Colonic mucosa (tissue), 4 donors: ENCODE results near the gene ZFP90. TPM values are rescaled to one million over a fixed set of nuclear protein-coding genes. Genes with fewer than 3 reads are reported as not detected.

Experiments
- DNase-seq: peaks from one replicate; pipeline ENCODE4 v3.0.0-alpha.2; 2020
- H3K27ac ChIP-seq: fragments of 200-600 bp; one replicate; pipeline ENCODE4 v1.8.0; 2021
- H3K27me3 ChIP-seq: fragments of 200-600 bp; one replicate; pipeline ENCODE4 v1.8.0; 2021
- H3K36me3 ChIP-seq: fragments of 200-600 bp; one replicate; pipeline ENCODE4 v1.8.0; 2021
- H3K4me1 ChIP-seq: fragments of 200-600 bp; one replicate; pipeline ENCODE4 v1.8.0; 2021; ENCODE audit warnings: mild to moderate bottlenecking
- H3K4me3 ChIP-seq: fragments of 200-600 bp; one replicate; pipeline ENCODE4 v1.8.0; 2021
- H3K9ac ChIP-seq, 2 donors: one replicate each; pipeline ENCODE4 v1.7.0; 2013; ENCODE audit warnings: control low read depth in 2 of 2, low read depth in 2 of 2, low read length in 2 of 2
- H3K9me3 ChIP-seq: fragments of 200-600 bp; one replicate; pipeline ENCODE4 v1.8.0; 2021
- intact Hi-C: fragments of 100-400 bp; cut with DNase I; formaldehyde crosslinking; loops from one replicate; pipeline ENCODE4 v1.14.1; 2022
- total RNA-seq, 2 donors: library from RNA; stranded (reverse); fragmentation: NEBNext Ultra II Directional in 1 of 2; extraction: Animal tissue kit (Norgen Biotek cat#: 25700) in 1 of 2; gene quantifications; one replicate each; pipeline ENCODE4 v1.2.1, GENCODE V29; 2021
- TF ChIP-seq, protein P1 (sequence below): fragments of 200-600 bp; IDR thresholded peaks from one replicate; pipeline ENCODE4 v1.8.0; 2022; ENCODE audit warnings: antibody characterized with exemption, mild to moderate bottlenecking
- donor health status: healthy.
- donor health status: DM: no; HTN: no; CAD: no.
- donor health status: DM: no; HTN: no; CAD: no.

ZFP90 gene
- total RNA-seq, 2 donors from 2014 or later = 10.2 to 10.3 TPM

- Histone ChIP-seq H3K4me3 (no peak overlapping the region), H3K27ac (no peak overlapping the region), H3K36me3 (no peaks in the 10 kb centered on the region), H3K9me3 (no peaks in the 10 kb centered on the region), H3K9ac (no peak overlapping the region), H3K4me1 (no peaks in the 10 kb centered on the region), H3K27me3 (no peaks in the 10 kb centered on the region)
- intact Hi-C loops = no loop called here
- DNase-seq = no peak
- TF ChIP-seq, protein P1, sequence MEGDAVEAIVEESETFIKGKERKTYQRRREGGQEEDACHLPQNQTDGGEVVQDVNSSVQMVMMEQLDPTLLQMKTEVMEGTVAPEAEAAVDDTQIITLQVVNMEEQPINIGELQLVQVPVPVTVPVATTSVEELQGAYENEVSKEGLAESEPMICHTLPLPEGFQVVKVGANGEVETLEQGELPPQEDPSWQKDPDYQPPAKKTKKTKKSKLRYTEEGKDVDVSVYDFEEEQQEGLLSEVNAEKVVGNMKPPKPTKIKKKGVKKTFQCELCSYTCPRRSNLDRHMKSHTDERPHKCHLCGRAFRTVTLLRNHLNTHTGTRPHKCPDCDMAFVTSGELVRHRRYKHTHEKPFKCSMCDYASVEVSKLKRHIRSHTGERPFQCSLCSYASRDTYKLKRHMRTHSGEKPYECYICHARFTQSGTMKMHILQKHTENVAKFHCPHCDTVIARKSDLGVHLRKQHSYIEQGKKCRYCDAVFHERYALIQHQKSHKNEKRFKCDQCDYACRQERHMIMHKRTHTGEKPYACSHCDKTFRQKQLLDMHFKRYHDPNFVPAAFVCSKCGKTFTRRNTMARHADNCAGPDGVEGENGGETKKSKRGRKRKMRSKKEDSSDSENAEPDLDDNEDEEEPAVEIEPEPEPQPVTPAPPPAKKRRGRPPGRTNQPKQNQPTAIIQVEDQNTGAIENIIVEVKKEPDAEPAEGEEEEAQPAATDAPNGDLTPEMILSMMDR = no peak
Observed at GRCh38 chr16:68503334-68503733, 35.8 kb upstream of the ZFP90 start.

DNA sequence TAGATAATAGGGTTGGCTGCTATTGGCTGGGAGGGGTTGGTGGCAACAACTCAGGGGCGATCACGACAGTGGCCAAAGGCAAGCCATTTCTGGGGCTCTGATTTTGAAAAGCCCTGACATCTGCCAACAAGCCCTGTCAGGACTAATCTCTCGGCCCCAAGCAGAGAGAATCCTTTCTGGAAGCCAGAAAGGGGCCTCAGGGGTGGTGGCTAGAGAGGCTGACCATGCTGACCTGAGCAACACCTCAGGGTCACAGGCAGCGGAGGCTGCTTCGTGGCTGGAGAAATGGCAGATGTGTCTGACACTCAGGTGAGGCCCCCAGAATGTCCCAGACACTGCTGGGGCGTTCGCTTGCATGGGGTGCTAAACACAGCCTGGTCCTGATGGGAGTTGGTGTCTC, 35.0 kb upstream of the ZFP90 start:
- no peak for DNase-seq
- Histone ChIP-seq H3K9ac (no peak overlapping the region), H3K36me3 (no peaks in the 10 kb centered on the region), H3K27me3 (no peaks in the 10 kb centered on the region), H3K27ac (no peak overlapping the region), H3K4me1 (no peaks in the 10 kb centered on the region), H3K4me3 (no peak overlapping the region), H3K9me3 (no peaks in the 10 kb centered on the region)
- TF ChIP-seq, protein P1 = no peak
- intact Hi-C loops = no loop called here

- no peak overlapping the region for H3K9ac ChIP-seq
- H3K4me1 ChIP-seq = no peaks in the 10 kb centered on the region
- no peak overlapping the region for H3K27ac ChIP-seq
- H3K36me3 ChIP-seq = no peaks in the 10 kb centered on the region
- H3K4me3 ChIP-seq = no peak overlapping the region
- H3K9me3 ChIP-seq = no peaks in the 10 kb centered on the region
- TF ChIP-seq, protein P1 = no peak
- no peak for DNase-seq
- H3K27me3 ChIP-seq = no peaks in the 10 kb centered on the region
- intact Hi-C loops = loop anchor here (5.0 kb wide), 1 partner anchor 54 kb away; no protein-coding TSS in a partner anchor
Observed at GRCh38 chr16:68506331-68507053, 32.6 kb upstream of the ZFP90 start.

- no peaks in the 10 kb centered on the region for H3K36me3 ChIP-seq
- H3K27ac ChIP-seq = no peak overlapping the region
- H3K27me3 ChIP-seq = no peaks in the 10 kb centered on the region
- H3K4me1 ChIP-seq = no peaks in the 10 kb centered on the region
- H3K9me3 ChIP-seq = no peaks in the 10 kb centered on the region
- TF ChIP-seq, protein P1 = no peak
- H3K9ac ChIP-seq = no peak overlapping the region
- intact Hi-C loops = loop anchor here (2.0 to 5.0 kb wide), 2 partner anchors 56 to 111 kb away; no protein-coding TSS in a partner anchor
- no peak for DNase-seq
- no peak overlapping the region for H3K4me3 ChIP-seq
Observed at GRCh38 chr16:68508013-68508412, 31.1 kb upstream of the ZFP90 start.

DNA sequence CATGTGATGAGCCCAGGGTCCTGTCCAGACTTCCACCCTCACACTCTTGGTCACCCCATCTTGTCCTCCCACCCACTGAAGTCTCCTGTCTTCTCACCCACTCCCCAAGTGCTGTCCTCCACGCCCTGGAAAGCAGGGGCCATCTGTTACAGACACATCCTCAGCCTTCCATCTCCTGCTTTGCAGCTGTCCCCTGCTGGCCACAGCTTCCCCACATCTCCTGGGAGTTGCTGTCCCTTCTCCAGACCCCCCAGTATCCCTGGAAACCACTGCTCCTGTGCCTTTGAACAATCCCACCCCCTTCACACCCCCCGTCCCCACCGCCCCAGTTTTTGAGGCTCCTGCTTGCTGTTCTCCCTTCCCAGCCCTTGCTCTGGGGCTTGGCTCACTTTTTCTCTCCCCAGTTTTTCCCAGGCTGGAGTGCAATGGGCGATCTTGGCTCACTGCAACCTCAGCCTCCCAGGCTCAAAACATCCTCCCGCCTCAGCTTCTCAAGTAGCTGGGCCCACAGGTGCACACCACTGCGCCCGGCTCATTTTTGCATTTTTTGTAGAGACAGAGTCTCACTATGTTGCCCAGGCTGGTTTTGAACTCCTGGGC, 30.4 kb upstream of the ZFP90 start:
- no peak overlapping the region for H3K27ac ChIP-seq
- no peak for DNase-seq
- intact Hi-C loops = loop anchor here (2.0 to 5.0 kb wide), 2 partner anchors 56 to 112 kb away; no protein-coding TSS in a partner anchor
- TF ChIP-seq, protein P1 = no peak
- no peaks in the 10 kb centered on the region for H3K9me3 ChIP-seq
- no peak overlapping the region for H3K4me3 ChIP-seq
- no peaks in the 10 kb centered on the region for H3K27me3 ChIP-seq
- no peaks in the 10 kb centered on the region for H3K4me1 ChIP-seq
- H3K9ac ChIP-seq = no peak overlapping the region
- no peaks in the 10 kb centered on the region for H3K36me3 ChIP-seq
